ENCODE results near the gene SRRM3.

GRCh38 chr7:76282344-76283253 lies 80.9 kb downstream of the SRRM3 start:
- TF ChIP-seq YY1 (IDR thresholded peaks at IDR 0.05; ENCODE audit: insufficient read depth, insufficient read length) (no peak), SUZ12 (IDR thresholded peaks at IDR 0.05; ENCODE audit: extremely low read depth, insufficient read depth, insufficient read length) (no peak), ZNF274 (IDR thresholded peaks at IDR 0.05; ENCODE audit: low read depth, low read length) (no peak)
